HEK293 (cell line): ENCODE measurements around the gene RBM45.

Experiments
- CTCF ChIA-PET: fragments of 350-600 bp; formaldehyde crosslinking; extraction: SDS; loops from one replicate; lab custom pipeline; 2021; ENCODE audit warnings: antibody characterized with exemption; lab: Yijun Ruan, JAX
- POLR2A ChIA-PET: fragments of 300-600 bp; formaldehyde crosslinking; extraction: SDS; loops from one replicate; lab custom pipeline; 2020; ENCODE audit warnings: antibody characterized with exemption, inconsistent platforms; lab: Yijun Ruan, JAX
- H3K27ac ChIP-seq: fragments of 200-500 bp; sonication (Bioruptor generic); 2 replicates; pipeline ENCODE4 v1.5.1; 2014; ENCODE audit warnings: low read depth, low read length, control low read depth, inconsistent platforms; ENCODE audit errors: extremely low read depth
- H3K36me3 ChIP-seq, 2 experiments: fragments of 200-500 bp in 1 of 2; sonication (Bioruptor generic) in 1 of 2; 1 replicate in 1 of 2; 2 replicates in 1 of 2; pipeline ENCODE4 v1.5.1; 2014 to 2017; ENCODE audit warnings: inconsistent platforms in 2 of 2, low read length in 2 of 2; ENCODE audit not compliant: control insufficient read depth in 2 of 2, insufficient read depth in 1 of 2
- H3K4me1 ChIP-seq: fragments of 200-500 bp; sonication (Bioruptor generic); 2 replicates; pipeline ENCODE4 v1.5.1; 2014; ENCODE audit warnings: mild to moderate bottlenecking, low read length, inconsistent platforms; ENCODE audit not compliant: control insufficient read depth, insufficient read depth
- H3K4me3 ChIP-seq: 2 replicates; pipeline ENCODE4 v1.5.1; 2011; ENCODE audit warnings: low read depth, mild to moderate bottlenecking, control low read depth, low read length, moderate library complexity
- H3K9me3 ChIP-seq: fragments of 200-500 bp; sonication (Bioruptor generic); 2 replicates; pipeline ENCODE4 v1.5.1; 2014; ENCODE audit warnings: low read depth, low read length, inconsistent platforms; ENCODE audit not compliant: control insufficient read depth, insufficient read depth
- MZF1 ChIP-seq: fragments of 450-650 bp; formaldehyde crosslinking; IDR thresholded peaks from 2 replicates; pipeline ENCODE4 v1.5.1; 2017; ENCODE audit warnings: missing biosample characterization, missing genetic modification characterization, borderline replicate concordance
- SALL2 ChIP-seq: fragments of 450-650 bp; formaldehyde crosslinking; IDR thresholded peaks from 2 replicates; pipeline ENCODE4 v1.5.0; 2017; ENCODE audit warnings: missing biosample characterization, mild to moderate bottlenecking, missing genetic modification characterization, borderline replicate concordance
- ZBTB11 ChIP-seq: fragments of 450-650 bp; formaldehyde crosslinking; conservative IDR thresholded peaks from 2 replicates; pipeline ENCODE4 v1.5.1; 2016; ENCODE audit warnings: low read depth, missing biosample characterization, missing genetic modification characterization
- ZBTB20 ChIP-seq: fragments of 450-650 bp; formaldehyde crosslinking; IDR thresholded peaks from 2 replicates; pipeline ENCODE4 v1.5.1; 2016; ENCODE audit warnings: missing biosample characterization, missing genetic modification characterization
- ZFP37 ChIP-seq: fragments of 450-650 bp; formaldehyde crosslinking; IDR thresholded peaks from 2 replicates; pipeline ENCODE4 v1.5.1; 2016; ENCODE audit warnings: missing biosample characterization, missing genetic modification characterization
- ZNF114 ChIP-seq: fragments of 450-650 bp; formaldehyde crosslinking; IDR thresholded peaks from 2 replicates; pipeline ENCODE4 v1.5.0; 2017; ENCODE audit warnings: missing biosample characterization, missing genetic modification characterization
- ZNF184 ChIP-seq: fragments of 450-650 bp; IDR thresholded peaks from 2 replicates; pipeline ENCODE4 v1.5.1; 2018; ENCODE audit warnings: missing biosample characterization, mild to moderate bottlenecking, missing genetic modification characterization
- ZNF394 ChIP-seq: fragments of 450-650 bp; formaldehyde crosslinking; IDR thresholded peaks from 2 replicates; pipeline ENCODE4 v1.5.1; 2016; ENCODE audit warnings: missing biosample characterization, missing genetic modification characterization, mild to moderate bottlenecking, moderate library complexity, borderline replicate concordance
- ZNF426 ChIP-seq: fragments of 450-650 bp; formaldehyde crosslinking; IDR thresholded peaks from 2 replicates; pipeline ENCODE4 v1.5.1; 2017; ENCODE audit warnings: missing biosample characterization, missing genetic modification characterization, mild to moderate bottlenecking, inconsistent platforms, moderate library complexity
- ZNF513 ChIP-seq: fragments of 450-650 bp; IDR thresholded peaks from 2 replicates; pipeline ENCODE4 v1.5.1; 2018; ENCODE audit warnings: missing biosample characterization, missing genetic modification characterization
- ZNF621 ChIP-seq: fragments of 450-650 bp; formaldehyde crosslinking; IDR thresholded peaks from 2 replicates; pipeline ENCODE4 v1.5.1; 2017; ENCODE audit warnings: missing biosample characterization, missing genetic modification characterization
- ZNF624 ChIP-seq: fragments of 450-650 bp; formaldehyde crosslinking; IDR thresholded peaks from 2 replicates; pipeline ENCODE4 v1.5.1; 2017; ENCODE audit warnings: missing biosample characterization, missing genetic modification characterization
- ZNF626 ChIP-seq: fragments of 450-650 bp; sonication (Bioruptor Pico); formaldehyde crosslinking; IDR thresholded peaks from 2 replicates; pipeline ENCODE4 v1.5.1; 2018; ENCODE audit warnings: missing biosample characterization, missing genetic modification characterization, inconsistent platforms
- ZNF677 ChIP-seq: fragments of 450-650 bp; IDR thresholded peaks from 2 replicates; pipeline ENCODE4 v1.5.0; 2018; ENCODE audit warnings: missing biosample characterization, mild to moderate bottlenecking, missing genetic modification characterization, moderate library complexity
- ZSCAN30 ChIP-seq: fragments of 450-650 bp; IDR thresholded peaks from 2 replicates; pipeline ENCODE4 v1.5.1; 2018; ENCODE audit warnings: missing biosample characterization, mild to moderate bottlenecking, missing genetic modification characterization, moderate library complexity

The RBM45 gene

GRCh38 chr2:178074123-178075005 is 37.9 kb upstream of the RBM45 start (continued):
- TF ChIP-seq ZNF513 (tag by site-specific recombination) (no peak), ZNF677 (no peak)

- Histone ChIP-seq H3K4me1 (no peaks in the 10 kb centered on the region), H3K36me3 (no peaks in the 10 kb centered on the region), H3K9me3 (no peaks in the 10 kb centered on the region), H3K27ac (no peak overlapping the region), H3K4me3 (no peak overlapping the region)
- no peak for TF ChIP-seq ZNF426 (tag by site-specific recombination)
- TF ChIP-seq ZNF626, result no peak
- no peak for TF ChIP-seq ZNF624 (tag by site-specific recombination)
- TF ChIP-seq ZNF621, result no peak
- no peak for TF ChIP-seq MZF1
- no peak for TF ChIP-seq ZNF114 (tag by site-specific recombination)
- no peak for TF ChIP-seq SALL2 (tag by site-specific recombination)
- TF ChIP-seq ZNF184 (tag by site-specific recombination), result no peak
- no peak for TF ChIP-seq ZFP37 (tag by site-specific recombination)
- no peak for TF ChIP-seq ZBTB20 (tag by site-specific recombination)
- POLR2A ChIA-PET, result interaction anchor here (0.7 kb wide), 1 partner anchor 37 kb away, joined by 4 read pairs; the partner anchor contains the start of gene RBM45
- CTCF ChIA-PET, result interaction anchor here (0.6 kb wide), 1 partner anchor 58 kb away, joined by 5 read pairs; no protein-coding TSS in a partner anchor
These were observed 37.3 kb upstream of the RBM45 start for GRCh38 chr2:178075006-178075326.

DNA sequence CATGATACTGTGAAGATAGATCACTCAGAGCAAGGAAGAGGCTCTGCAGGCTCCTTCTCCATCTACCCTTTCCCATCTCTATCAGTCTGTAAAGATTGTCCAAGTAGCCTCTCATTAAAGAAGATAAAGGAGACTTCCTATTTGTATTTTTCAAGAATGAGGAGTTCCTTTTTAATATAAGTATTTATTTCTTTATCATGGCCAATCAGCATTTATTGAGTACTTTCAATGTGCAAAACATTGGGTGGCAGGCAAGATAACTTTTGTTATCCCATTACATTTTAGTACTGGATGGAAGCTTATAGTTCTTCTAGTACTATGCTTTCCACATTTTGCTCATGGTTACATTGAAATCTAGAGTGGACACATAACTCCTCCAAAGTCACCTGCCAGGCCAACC is 36.1 kb upstream of the RBM45 start:
- Histone ChIP-seq H3K27ac (no peak overlapping the region), H3K36me3 (no peaks in the 10 kb centered on the region), H3K4me1 (no peaks in the 10 kb centered on the region), H3K9me3 (no peaks in the 10 kb centered on the region), H3K4me3 (no peak overlapping the region)
- CTCF ChIA-PET, result no interaction called here
- POLR2A ChIA-PET, result interaction anchor here (0.6 kb wide), 2 partner anchors 18 to 1174 kb away, joined by 3 to 4 read pairs; no protein-coding TSS in a partner anchor
- no peak for TF ChIP-seq ZSCAN30 (tag by site-specific recombination)
- TF ChIP-seq ZBTB11 (tag by site-specific recombination), result no peak
- TF ChIP-seq ZNF394 (tag by site-specific recombination), result no peak
